Measurements from ENCODE around the gene TEDC2. TPM values are rescaled to one million over a fixed set of nuclear protein-coding genes. Genes with fewer than 3 reads are reported as not detected.
"Not testable (repeated sequence)": the region's sequence is repeated elsewhere in the genome, so short reads cannot be mapped to it uniquely, and the experiment has no call there.

TEDC2 gene
- polyA plus RNA-seq, 3 donors = 0.28 TPM; not detected in 2

DNA sequence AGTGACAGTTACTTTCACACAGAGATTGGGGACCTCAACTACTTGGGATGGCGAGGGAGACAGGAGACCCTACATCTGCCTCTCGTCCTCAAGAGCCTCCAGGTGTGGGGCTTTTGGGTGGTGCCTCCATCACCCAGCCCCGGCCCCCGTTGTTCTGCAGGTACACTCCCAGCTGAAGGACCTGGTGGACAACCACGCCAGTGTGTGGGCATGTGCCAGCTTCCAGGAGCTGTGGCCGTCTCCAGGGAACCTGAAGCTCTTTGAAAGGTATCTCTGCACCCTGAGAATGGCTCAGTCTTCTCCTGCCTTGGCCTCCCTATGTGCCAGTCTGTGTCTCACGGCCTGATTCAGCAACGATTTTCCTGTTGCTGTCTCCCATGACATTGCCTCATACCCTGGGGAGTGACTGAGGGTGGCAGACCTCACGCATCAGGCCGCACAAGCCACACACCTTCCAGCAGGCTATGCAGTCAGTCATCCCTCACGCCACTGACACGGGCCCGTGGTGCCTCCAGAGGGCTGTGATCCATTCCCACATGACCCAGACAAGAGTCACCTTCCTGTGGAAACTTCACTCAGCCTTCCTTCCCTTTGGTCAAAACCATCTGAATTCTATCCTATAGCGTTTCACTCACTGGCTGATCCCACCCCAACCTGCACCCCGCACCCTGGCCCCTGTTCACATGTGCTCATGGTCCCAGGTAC, 27.0 kb upstream of the TEDC2 start:
- Histone ChIP-seq H3K4me1 (ENCODE audit: control insufficient read depth in 1 of 2, insufficient read depth in 2 of 2, low read length in 2 of 2) (peaks cover 20 to 28% of the 10 kb centered on the region in 2 donors), H3K36me3 (replicated peaks in 1 of 2; ENCODE audit: control insufficient read depth in 1 of 2, insufficient read depth in 2 of 2, low read length in 2 of 2) (peaks cover 18 to 38% of the 10 kb centered on the region in 2 donors), H3K27me3 (ENCODE audit: control insufficient read depth in 2 of 2, insufficient read depth in 2 of 2, low read length in 2 of 2) (no peaks in the 10 kb centered on the region), H3K9me3 (replicated peaks in 1 of 2; ENCODE audit: control insufficient read depth in 1 of 2, insufficient read depth in 1 of 2, low read length in 2 of 2) (no peaks in the 10 kb centered on the region), H3K9ac (ENCODE audit: insufficient read depth, low read length, poor library complexity, severe bottlenecking) (no peak overlapping the region), H2AFZ (ENCODE audit: insufficient read depth, low read depth, low read length, poor library complexity, severe bottlenecking) (no peak overlapping the region), H4K20me1 (ENCODE audit: insufficient read depth, low read length) (no peaks in the 10 kb centered on the region), H3K4me3 (replicated peaks in 1 of 3; ENCODE audit: low read depth in 2 of 3, low read length in 3 of 3) (no peak overlapping the region), H3K27ac (ENCODE audit: low read depth in 1 of 2, low read length in 2 of 2) (peak overlapping the region in 1 of 2 donors; percentile 27), H3K79me2 (ENCODE audit: insufficient read depth, low read length) (peaks cover 52% of the 10 kb centered on the region), H3K4me2 (replicated peaks; ENCODE audit: extremely low read depth, low read length, poor library complexity, severe bottlenecking) (no peak overlapping the region)
- peak overlapping the region in 1 of 7 donors; percentile 30 for H3K27ac Mint-ChIP-seq
- H3K9me3 Mint-ChIP-seq = no peaks in the 10 kb centered on the region
- intact Hi-C loops (cut with micrococcal nuclease) = loop anchor here in 1 of 2 donors (10.0 kb wide), 1 partner anchor 72 kb away; no protein-coding TSS in a partner anchor
- H3K27me3 Mint-ChIP-seq (ENCODE audit: low read depth in 3 of 3) = no peaks in the 10 kb centered on the region
- TF ChIP-seq CTCF (IDR thresholded peaks at IDR 0.05) = no peak
- H3K4me1 Mint-ChIP-seq = peaks cover 23% of the 10 kb centered on the region
- no peak for DNase-seq
- no peak overlapping the region for H3K4me3 Mint-ChIP-seq
- WGBS (ENCODE audit: insufficient coverage) = 88% methylated on average over 12 of the region's 15 CpGs
- peaks cover 33 to 47% of the 10 kb centered on the region in 2 donors for H3K36me3 Mint-ChIP-seq

DNA sequence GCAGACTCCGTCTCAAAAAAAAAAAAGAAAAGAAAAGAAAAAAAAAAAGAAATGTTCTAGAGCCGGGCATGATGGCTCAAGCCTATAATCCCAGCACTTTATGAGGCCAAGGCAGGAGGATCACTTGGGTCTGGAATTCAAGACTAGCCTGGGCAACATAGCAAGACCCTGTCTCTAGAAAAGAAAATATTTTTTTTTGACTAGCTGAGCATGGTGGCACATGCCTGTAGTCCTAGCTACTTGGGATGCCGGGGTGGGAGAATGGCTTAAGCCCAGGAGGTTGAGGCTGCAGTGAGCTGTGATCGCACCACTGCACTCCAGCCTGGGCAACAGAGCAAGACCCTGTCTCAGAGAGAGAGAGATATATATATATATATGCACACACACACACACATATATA, 24.7 kb upstream of the TEDC2 start:
- Histone ChIP-seq H3K36me3 (replicated peaks in 1 of 2; ENCODE audit: control insufficient read depth in 1 of 2, insufficient read depth in 2 of 2, low read length in 2 of 2) (peaks cover 34 to 61% of the 10 kb centered on the region in 2 donors), H3K4me1 (ENCODE audit: control insufficient read depth in 1 of 2, insufficient read depth in 2 of 2, low read length in 2 of 2) (peaks cover 7 to 10% of the 10 kb centered on the region in 2 donors), H3K79me2 (ENCODE audit: insufficient read depth, low read length) (peaks cover 44% of the 10 kb centered on the region)
- H3K4me1 Mint-ChIP-seq = peaks cover 10% of the 10 kb centered on the region
- H4K20me1 ChIP-seq (ENCODE audit: insufficient read depth, low read length); H3K4me2 ChIP-seq (replicated peaks; ENCODE audit: extremely low read depth, low read length, poor library complexity, severe bottlenecking); H3K9me3 Mint-ChIP-seq; H3K27ac Mint-ChIP-seq; H3K4me3 ChIP-seq (replicated peaks in 1 of 3; ENCODE audit: low read depth in 2 of 3, low read length in 3 of 3); H2AFZ ChIP-seq (ENCODE audit: insufficient read depth, low read depth, low read length, poor library complexity, severe bottlenecking); H3K27me3 Mint-ChIP-seq (ENCODE audit: low read depth in 3 of 3); H3K27me3 ChIP-seq (ENCODE audit: control insufficient read depth in 2 of 2, insufficient read depth in 2 of 2, low read length in 2 of 2); H3K4me3 Mint-ChIP-seq; H3K9ac ChIP-seq (ENCODE audit: insufficient read depth, low read length, poor library complexity, severe bottlenecking); H3K27ac ChIP-seq (ENCODE audit: low read depth in 1 of 2, low read length in 2 of 2); DNase-seq; H3K9me3 ChIP-seq (replicated peaks in 1 of 2; ENCODE audit: control insufficient read depth in 1 of 2, insufficient read depth in 1 of 2, low read length in 2 of 2): not testable (repeated sequence)
- WGBS (ENCODE audit: insufficient coverage) = no CpG with 5 or more reads among the region's 4 CpGs
- H3K36me3 Mint-ChIP-seq = peaks cover 53 to 70% of the 10 kb centered on the region in 2 donors
- intact Hi-C loops (cut with micrococcal nuclease) = loop anchor here in 1 of 2 donors (10.0 kb wide), 1 partner anchor 70 kb away; no protein-coding TSS in a partner anchor
